Astrocyte (in vitro differentiated cells and primary cell): Measurements from ENCODE around the gene PRF1. TPM values are rescaled to one million over a fixed set of nuclear protein-coding genes. Genes with fewer than 3 reads are reported as not detected.

Experiments
- DNase-seq: peaks from one replicate; pipeline ENCODE4 v3.0.0-alpha.2; 2010; ENCODE audit warnings: low read depth
- FAIRE-seq: peaks from 2 replicates; lab custom pipeline; 2011; peaks lifted over from hg19 to GRCh38; lab: Jason Lieb, UNC
- H2AFZ ChIP-seq: 2 replicates; pipeline ENCODE4 v1.6.0; 2012; ENCODE audit warnings: low read depth, low read length, inconsistent platforms
- H3K27ac ChIP-seq: 2 replicates; pipeline ENCODE4 v1.5.1; 2011; ENCODE audit warnings: low read depth, low read length, inconsistent platforms
- H3K27me3 ChIP-seq: 2 replicates; pipeline ENCODE4 v1.6.0; 2011; ENCODE audit warnings: low read length, inconsistent platforms; ENCODE audit not compliant: insufficient read depth
- H3K36me3 ChIP-seq: 2 replicates; pipeline ENCODE4 v1.5.1; 2011; ENCODE audit warnings: low read length, inconsistent platforms; ENCODE audit not compliant: insufficient read depth
- H3K4me1 ChIP-seq: 2 replicates; pipeline ENCODE4 v1.5.1; 2011; ENCODE audit warnings: low read length, inconsistent platforms; ENCODE audit not compliant: insufficient read depth
- H3K4me2 ChIP-seq: 2 replicates; pipeline ENCODE4 v1.6.0; 2012; ENCODE audit warnings: low read length, inconsistent platforms
- H3K4me3 ChIP-seq: 2 replicates; pipeline ENCODE4 v1.5.1; 2011; ENCODE audit warnings: low read depth, mild to moderate bottlenecking, low read length, inconsistent platforms; ENCODE audit not compliant: insufficient read depth
- H3K79me2 ChIP-seq: 2 replicates; pipeline ENCODE4 v1.6.0; 2012; ENCODE audit warnings: mild to moderate bottlenecking, low read length, inconsistent platforms; ENCODE audit not compliant: insufficient read depth
- H3K9ac ChIP-seq: 2 replicates; pipeline ENCODE4 v1.6.0; 2012; ENCODE audit warnings: mild to moderate bottlenecking, low read length, inconsistent platforms
- H3K9me3 ChIP-seq: 2 replicates; pipeline ENCODE4 v1.5.1; 2012; ENCODE audit warnings: low read depth, mild to moderate bottlenecking, low read length, inconsistent platforms; ENCODE audit not compliant: insufficient read depth
- H4K20me1 ChIP-seq: 2 replicates; pipeline ENCODE4 v1.6.0; 2012; ENCODE audit warnings: low read length, inconsistent platforms; ENCODE audit not compliant: insufficient read depth
- H3K27ac Mint-ChIP-seq: one replicate; pipeline ENCODE4 v1.8.0; 2021; ENCODE audit warnings: mild to moderate bottlenecking, mixed read lengths; ENCODE audit not compliant: unreplicated experiment
- H3K27me3 Mint-ChIP-seq: one replicate; pipeline ENCODE4 v1.8.0; 2021; ENCODE audit warnings: low read depth, mixed read lengths; ENCODE audit not compliant: unreplicated experiment
- H3K36me3 Mint-ChIP-seq: one replicate; pipeline ENCODE4 v1.8.0; 2021; ENCODE audit warnings: low read depth, mixed read lengths; ENCODE audit not compliant: unreplicated experiment
- H3K4me1 Mint-ChIP-seq: one replicate; pipeline ENCODE4 v1.8.0; 2021; ENCODE audit warnings: low read depth, mixed read lengths; ENCODE audit not compliant: unreplicated experiment
- H3K4me3 Mint-ChIP-seq: one replicate; pipeline ENCODE4 v1.8.0; 2021; ENCODE audit warnings: mild to moderate bottlenecking, moderate library complexity, mixed read lengths; ENCODE audit not compliant: unreplicated experiment
- H3K9me3 Mint-ChIP-seq: one replicate; pipeline ENCODE4 v1.8.0; 2021; ENCODE audit warnings: mild to moderate bottlenecking, mixed read lengths; ENCODE audit not compliant: unreplicated experiment
- CTCF ChIP-seq: IDR thresholded peaks from 2 replicates; pipeline ENCODE4 v1.5.1; 2011; ENCODE audit warnings: low read depth, mild to moderate bottlenecking, inconsistent platforms, low read length, moderate library complexity; ENCODE audit not compliant: insufficient read depth
- EZH2 ChIP-seq: IDR thresholded peaks from 2 replicates; pipeline ENCODE4 v1.6.1; 2012; ENCODE audit warnings: mild to moderate bottlenecking, low read length, inconsistent platforms; ENCODE audit not compliant: insufficient read depth
- total RNA-seq: library from RNA; stranded (reverse); gene quantifications from 2 replicates; pipeline ENCODE4 v1.2.1, GENCODE V29; 2021

PRF1 gene
- total RNA-seq, 1 donor from 2014 or later: 0.16 TPM

- FAIRE-seq: peak; percentile 69
- Histone ChIP-seq H3K4me2 (peak overlapping the region; percentile 71), H3K79me2 (no peaks in the 10 kb centered on the region), H3K4me3 (peak overlapping the region; percentile 14), H3K4me1 (peaks cover 40% of the 10 kb centered on the region), H3K27me3 (no peaks in the 10 kb centered on the region), H3K27ac (peak overlapping the region; percentile 81), H3K9me3 (peaks cover 6% of the 10 kb centered on the region), H2AFZ (no peak overlapping the region), H3K36me3 (no peaks in the 10 kb centered on the region), H3K9ac (peak overlapping the region; percentile 72), H4K20me1 (no peaks in the 10 kb centered on the region)
- Mint-ChIP-seq H3K27ac (peak overlapping the region; percentile 67), H3K4me1 (peaks cover 21% of the 10 kb centered on the region), H3K4me3 (no peak overlapping the region), H3K9me3 (peaks cover 7% of the 10 kb centered on the region), H3K36me3 (peaks cover 2% of the 10 kb centered on the region), H3K27me3 (no peaks in the 10 kb centered on the region)
- DNase-seq: peak; percentile 95
- no peak for TF ChIP-seq CTCF
- no peak for TF ChIP-seq EZH2
Observed at GRCh38 chr10:70617798-70618568, 15.4 kb upstream of the PRF1 start.

GRCh38 chr10:70616761-70617160 is 14.2 kb upstream of the PRF1 start:
- FAIRE-seq (no peak), DNase-seq (no peak)
- Histone ChIP-seq H3K27ac (peak overlapping the region; percentile 81), H3K4me2 (no peak overlapping the region), H3K4me1 (peaks cover 40% of the 10 kb centered on the region), H3K9me3 (peaks cover 6% of the 10 kb centered on the region), H3K9ac (peak overlapping the region; percentile 51), H3K36me3 (no peaks in the 10 kb centered on the region), H3K4me3 (no peak overlapping the region), H4K20me1 (no peaks in the 10 kb centered on the region), H3K79me2 (no peaks in the 10 kb centered on the region), H3K27me3 (no peaks in the 10 kb centered on the region), H2AFZ (no peak overlapping the region)
- H3K36me3 Mint-ChIP-seq: peaks cover 2% of the 10 kb centered on the region
- TF ChIP-seq EZH2 (no peak), CTCF (no peak)
- peaks cover 7% of the 10 kb centered on the region for H3K9me3 Mint-ChIP-seq
- no peak overlapping the region for H3K4me3 Mint-ChIP-seq
- no peak overlapping the region for H3K27ac Mint-ChIP-seq
- H3K27me3 Mint-ChIP-seq: no peaks in the 10 kb centered on the region
- peaks cover 21% of the 10 kb centered on the region for H3K4me1 Mint-ChIP-seq
